Fibroblast of lung (primary cell): ENCODE data around the gene CTBP2. TPM values are rescaled to one million over a fixed set of nuclear protein-coding genes. Genes with fewer than 3 reads are reported as not detected.

Source experiments
- DNase-seq, 2 donors: peaks; one replicate each; pipeline versions ENCODE4 v3.0.0 to v3.0.0-alpha.2; 2010; ENCODE audit warnings: low read depth in 2 of 2
- H2AFZ ChIP-seq: 2 replicates; pipeline ENCODE4 v1.5.1; 2012; ENCODE audit warnings: low read length, control low read depth, inconsistent platforms
- H3K27ac ChIP-seq: 2 replicates; pipeline ENCODE4 v1.5.1; 2011; ENCODE audit warnings: low read length, control low read depth; ENCODE audit not compliant: insufficient read depth
- H3K27me3 ChIP-seq: 2 replicates; pipeline ENCODE4 v1.5.1; 2011; ENCODE audit warnings: mild to moderate bottlenecking, low read length; ENCODE audit not compliant: control insufficient read depth, insufficient read depth
- H3K36me3 ChIP-seq: 2 replicates; pipeline ENCODE4 v1.5.1; 2011; ENCODE audit warnings: low read length; ENCODE audit not compliant: control insufficient read depth, insufficient read depth
- H3K4me1 ChIP-seq: 2 replicates; pipeline ENCODE4 v1.5.1; 2011; ENCODE audit warnings: low read length; ENCODE audit not compliant: control insufficient read depth, insufficient read depth; ENCODE audit errors: extremely low read depth
- H3K4me2 ChIP-seq: 2 replicates; pipeline ENCODE4 v1.5.1; 2011; ENCODE audit warnings: low read length, control low read depth; ENCODE audit not compliant: insufficient read depth; ENCODE audit errors: extremely low read depth
- H3K4me3 ChIP-seq, 4 experiments: fragments of 200-600 bp in 1 of 4; sonication (generic) in 1 of 4; replicated peaks in 1 of 4; 2 replicates each; pipeline ENCODE4 v1.5.1; 2011 to 2016; ENCODE audit warnings: low read length in 4 of 4, low read depth in 3 of 4, mild to moderate bottlenecking in 3 of 4, control low read depth in 2 of 4, inconsistent platforms in 1 of 4, mixed read lengths in 1 of 4; ENCODE audit not compliant: insufficient read depth in 1 of 4; ENCODE audit errors: control extremely low read depth in 1 of 4
- H3K79me2 ChIP-seq: 2 replicates; pipeline ENCODE4 v1.5.1; 2012; ENCODE audit warnings: mild to moderate bottlenecking, low read length, inconsistent platforms; ENCODE audit not compliant: control insufficient read depth, insufficient read depth
- H3K9ac ChIP-seq: 2 replicates; pipeline ENCODE4 v1.5.1; 2011; ENCODE audit warnings: mild to moderate bottlenecking, low read length, control low read depth; ENCODE audit not compliant: insufficient read depth
- H3K9me3 ChIP-seq: 2 replicates; pipeline ENCODE4 v1.5.1; 2012; ENCODE audit warnings: low read depth, low read length; ENCODE audit not compliant: control insufficient read depth, insufficient read depth
- H4K20me1 ChIP-seq: 2 replicates; pipeline ENCODE4 v1.5.1; 2011; ENCODE audit warnings: low read length; ENCODE audit not compliant: control insufficient read depth, insufficient read depth; ENCODE audit errors: extremely low read depth
- EZH2 ChIP-seq: IDR thresholded peaks from 2 replicates; pipeline ENCODE4 v1.5.1; 2012; ENCODE audit warnings: low read length, control low read depth, mild to moderate bottlenecking; ENCODE audit errors: missing control alignments
- polyA plus RNA-seq, 2 donors: library from polyadenylated mRNA; depleted of rRNA in 1 of 2; stranded (reverse) in 1 of 2; unstranded in 1 of 2; fragments of >200 nt; gene quantifications; 2 replicates each; pipeline ENCODE4 v1.2.1, GENCODE V29; 2011 to 2012; ENCODE audit warnings: missing spikeins in 1 of 2
- total RNA-seq: library from RNA; depleted of rRNA; stranded (reverse); fragments of >200 nt; gene quantifications from 2 replicates; pipeline ENCODE4 v1.2.1, GENCODE V29; 2014
- TF ChIP-seq, protein P1 (sequence below), 2 donors: IDR thresholded peaks in 1 of 2; conservative IDR thresholded peaks in 1 of 2; 1 replicate in 1 of 2; 2 replicates in 1 of 2; pipeline ENCODE4 v1.5.1; 2011 to 2012; ENCODE audit warnings: low read length in 2 of 2, control low read depth in 1 of 2, inconsistent platforms in 1 of 2, low read depth in 1 of 2, mild to moderate bottlenecking in 1 of 2

CTBP2 gene
- total and polyA plus RNA-seq, 2 donors (not counting 1 experiment from before 2014, with no cell fraction given) = 72.1 to 73.3 TPM

DNA sequence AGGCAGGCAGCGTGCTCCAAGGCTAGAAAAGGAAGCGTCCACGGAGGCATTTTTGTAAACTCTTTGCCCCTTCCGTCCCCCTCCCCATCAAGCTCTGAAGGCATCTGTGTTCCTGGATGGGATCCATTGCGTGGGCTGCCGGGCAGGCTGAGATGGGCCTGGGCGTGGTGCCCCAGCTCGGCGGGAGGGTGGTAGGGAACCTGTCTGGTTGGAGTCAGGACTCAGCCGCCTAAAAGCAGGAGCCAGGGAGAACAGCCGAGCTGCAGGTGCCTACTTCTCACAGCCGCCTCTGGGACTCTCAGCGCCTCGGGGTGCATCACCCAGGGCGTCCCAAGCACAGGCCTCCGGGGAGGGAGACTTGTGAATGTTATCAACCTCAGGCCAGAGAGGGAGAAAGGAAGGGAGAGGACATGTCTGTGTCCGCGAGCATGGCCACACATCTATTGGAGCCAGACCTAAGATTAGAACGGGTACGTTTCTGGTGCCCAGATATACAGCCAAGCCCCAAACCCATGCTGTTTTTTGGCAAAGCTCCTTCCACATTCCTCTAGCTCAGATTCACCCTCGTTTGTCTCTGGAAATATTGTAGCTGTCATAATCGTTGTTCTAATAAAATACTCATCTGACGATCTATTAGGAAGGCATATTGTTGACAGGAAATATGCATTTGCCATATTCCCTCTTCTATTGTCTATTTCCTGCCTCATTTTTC, 48.6 kb upstream of the CTBP2 start:
- no peak overlapping the region for H3K4me3 ChIP-seq
- TF ChIP-seq, protein P1, sequence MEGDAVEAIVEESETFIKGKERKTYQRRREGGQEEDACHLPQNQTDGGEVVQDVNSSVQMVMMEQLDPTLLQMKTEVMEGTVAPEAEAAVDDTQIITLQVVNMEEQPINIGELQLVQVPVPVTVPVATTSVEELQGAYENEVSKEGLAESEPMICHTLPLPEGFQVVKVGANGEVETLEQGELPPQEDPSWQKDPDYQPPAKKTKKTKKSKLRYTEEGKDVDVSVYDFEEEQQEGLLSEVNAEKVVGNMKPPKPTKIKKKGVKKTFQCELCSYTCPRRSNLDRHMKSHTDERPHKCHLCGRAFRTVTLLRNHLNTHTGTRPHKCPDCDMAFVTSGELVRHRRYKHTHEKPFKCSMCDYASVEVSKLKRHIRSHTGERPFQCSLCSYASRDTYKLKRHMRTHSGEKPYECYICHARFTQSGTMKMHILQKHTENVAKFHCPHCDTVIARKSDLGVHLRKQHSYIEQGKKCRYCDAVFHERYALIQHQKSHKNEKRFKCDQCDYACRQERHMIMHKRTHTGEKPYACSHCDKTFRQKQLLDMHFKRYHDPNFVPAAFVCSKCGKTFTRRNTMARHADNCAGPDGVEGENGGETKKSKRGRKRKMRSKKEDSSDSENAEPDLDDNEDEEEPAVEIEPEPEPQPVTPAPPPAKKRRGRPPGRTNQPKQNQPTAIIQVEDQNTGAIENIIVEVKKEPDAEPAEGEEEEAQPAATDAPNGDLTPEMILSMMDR (conservative IDR thresholded peaks at IDR 0.05 in 1 of 2, IDR thresholded peaks at IDR 0.05 in 1 of 2; ENCODE audit: low read depth in 1 of 2, low read length in 2 of 2) = no peak
- no peak for TF ChIP-seq EZH2
- no peaks in the 10 kb centered on the region for H3K79me2 ChIP-seq
- H4K20me1 ChIP-seq = no peaks in the 10 kb centered on the region
- no peak for DNase-seq
- no peaks in the 10 kb centered on the region for H3K4me1 ChIP-seq
- H3K9ac ChIP-seq = no peak overlapping the region
- no peaks in the 10 kb centered on the region for H3K27me3 ChIP-seq
- no peak overlapping the region for H2AFZ ChIP-seq
- no peaks in the 10 kb centered on the region for H3K9me3 ChIP-seq
- no peak overlapping the region for H3K27ac ChIP-seq
- no peaks in the 10 kb centered on the region for H3K36me3 ChIP-seq
- no peak overlapping the region for H3K4me2 ChIP-seq

DNA sequence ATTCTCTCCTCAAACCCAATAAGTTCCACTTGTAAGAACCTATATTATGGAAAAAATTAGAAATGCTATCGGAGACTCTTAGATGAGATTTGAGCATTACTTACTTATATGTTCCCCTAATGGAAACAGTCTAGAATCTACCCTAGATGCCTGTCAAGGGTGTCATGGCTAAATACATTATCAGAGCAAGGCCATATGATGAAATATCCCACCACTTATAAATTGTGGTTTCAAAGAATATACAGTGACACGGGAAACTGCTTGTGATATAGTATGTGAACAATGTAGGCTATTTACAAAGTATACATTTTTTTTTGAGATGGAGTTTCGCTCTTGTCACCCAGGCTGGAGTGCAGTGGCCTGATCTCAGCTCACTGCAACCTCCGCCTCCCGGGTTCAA, 46.3 kb upstream of the CTBP2 start:
- Histone ChIP-seq H3K9me3 (no peaks in the 10 kb centered on the region), H3K27me3 (no peaks in the 10 kb centered on the region), H3K79me2 (no peaks in the 10 kb centered on the region), H4K20me1 (no peaks in the 10 kb centered on the region), H2AFZ (no peak overlapping the region), H3K9ac (no peak overlapping the region), H3K36me3 (no peaks in the 10 kb centered on the region), H3K4me3 (no peak overlapping the region), H3K27ac (no peak overlapping the region), H3K4me1 (no peaks in the 10 kb centered on the region), H3K4me2 (no peak overlapping the region)
- DNase-seq = peak in 1 of 2 donors; percentile 19
- TF ChIP-seq EZH2 = no peak
- TF ChIP-seq, protein P1 (conservative IDR thresholded peaks at IDR 0.05 in 1 of 2, IDR thresholded peaks at IDR 0.05 in 1 of 2; ENCODE audit: low read depth in 1 of 2, low read length in 2 of 2) = no peak

DNA sequence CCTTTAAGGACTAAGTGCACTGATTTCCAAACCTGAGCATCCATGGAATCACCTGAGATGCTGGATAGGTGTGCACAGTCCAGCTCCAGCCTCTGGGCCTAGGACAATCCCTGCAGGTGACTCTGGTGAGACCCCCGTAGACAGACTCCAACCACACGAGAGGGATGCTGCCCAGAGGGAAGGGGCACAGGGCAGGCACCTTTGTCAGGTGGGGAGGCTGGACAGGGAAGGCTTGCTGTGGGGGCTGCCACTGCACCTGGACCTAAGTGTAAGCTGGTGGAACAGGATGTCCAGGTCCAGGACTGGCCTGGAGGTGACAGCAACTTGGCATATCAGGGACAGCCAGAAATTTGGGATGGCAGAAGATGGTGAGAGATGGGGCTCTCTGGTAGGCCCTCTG, 45.1 kb upstream of the CTBP2 start:
- Histone ChIP-seq H3K9ac (no peak overlapping the region), H3K9me3 (no peaks in the 10 kb centered on the region), H3K4me3 (no peak overlapping the region), H3K27ac (no peak overlapping the region), H3K4me1 (no peaks in the 10 kb centered on the region), H4K20me1 (no peaks in the 10 kb centered on the region), H3K4me2 (no peak overlapping the region), H3K36me3 (no peaks in the 10 kb centered on the region), H3K27me3 (no peaks in the 10 kb centered on the region), H3K79me2 (no peaks in the 10 kb centered on the region), H2AFZ (no peak overlapping the region)
- no peak for DNase-seq
- TF ChIP-seq EZH2 = no peak
- TF ChIP-seq, protein P1 (conservative IDR thresholded peaks at IDR 0.05 in 1 of 2, IDR thresholded peaks at IDR 0.05 in 1 of 2; ENCODE audit: low read depth in 1 of 2, low read length in 2 of 2) = no peak
